HG02973 (cell line): Measurements from ENCODE around the gene PPP4R3B.

Experiments used
- ATAC-seq: cut with Tn5 transposase; IDR thresholded peaks from one replicate; pipeline ENCODE4 v1.9.1; 2021; ENCODE audit warnings: moderate library complexity; ENCODE audit not compliant: unreplicated experiment

The PPP4R3B gene

GRCh38 chr2:55519938-55520885 is 97.2 kb downstream of the PPP4R3B start:
- peak; percentile 11 for ATAC-seq

- peak; percentile 8 for ATAC-seq
Observed at GRCh38 chr2:55518841-55519165, 98.6 kb downstream of the PPP4R3B start.

- ATAC-seq = no peak
Observed at GRCh38 chr2:55511508-55512124, 105.8 kb downstream of the PPP4R3B start.

- no peak for ATAC-seq
Observed at GRCh38 chr2:55502590-55503141, 114.8 kb downstream of the PPP4R3B start.

GRCh38 chr2:55500025-55500424 is 117.4 kb downstream of the PPP4R3B start:
- no peak for ATAC-seq

- no peak for ATAC-seq
Observed at GRCh38 chr2:55498582-55498981, 118.8 kb downstream of the PPP4R3B start.
